Measurements from ENCODE around the gene IGSF10. TPM values are rescaled to one million over a fixed set of nuclear protein-coding genes. Genes with fewer than 3 reads are reported as not detected.

The IGSF10 gene
- total and polyA plus RNA-seq, 2 of the 8 experiments (the other 6 are each of a cell fraction or from before 2014, with no cell fraction given): 0.59 to 0.95 TPM

DNA sequence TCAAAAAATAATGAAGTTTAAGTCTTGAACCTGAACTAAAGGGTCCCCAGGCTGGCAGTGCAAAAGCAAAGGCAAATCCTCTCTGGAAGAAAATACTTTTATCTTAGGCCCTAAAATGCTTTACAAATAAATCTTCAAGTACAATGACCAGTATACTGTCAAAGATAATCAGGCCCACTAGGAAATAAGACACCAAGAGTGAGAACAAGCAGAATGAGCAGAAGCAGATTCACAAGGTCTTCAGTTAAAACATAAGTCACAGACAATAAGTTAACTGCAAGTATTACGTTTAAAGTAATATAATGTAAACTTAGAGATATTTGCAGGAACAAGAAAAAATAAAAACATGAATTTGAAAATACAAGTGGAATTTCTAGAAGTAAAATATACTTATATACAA, 42.2 kb upstream of the IGSF10 start:
- no peak overlapping the region for H3K4ac ChIP-seq (replicated peaks; ENCODE audit: insufficient read length, low read depth, low read length)
- no peak overlapping the region for H2AFZ ChIP-seq (ENCODE audit: low read length)
- no peak overlapping the region for H2BK120ac ChIP-seq (replicated peaks; ENCODE audit: low read depth, low read length)
- no peak overlapping the region for H3K56ac ChIP-seq (replicated peaks; ENCODE audit: insufficient read length, low read depth, low read length)
- H3K27ac ChIP-seq (ENCODE audit: low read depth, low read length): no peak overlapping the region
- no peaks in the 10 kb centered on the region for H3K79me2 ChIP-seq (ENCODE audit: control insufficient read depth in 1 of 2, insufficient read depth in 2 of 2, low read length in 2 of 2)
- H2BK20ac ChIP-seq (ENCODE audit: low read length): no peak overlapping the region
- H3K14ac ChIP-seq (ENCODE audit: insufficient read length): no peak overlapping the region
- no peaks in the 10 kb centered on the region for H4K20me1 ChIP-seq (replicated peaks in 1 of 2; ENCODE audit: control insufficient read depth in 1 of 2, insufficient read depth in 2 of 2, low read length in 2 of 2)
- no peak overlapping the region for H3K9ac ChIP-seq (replicated peaks in 1 of 4; ENCODE audit: extremely low read depth in 1 of 4, low read depth in 3 of 4, low read length in 3 of 4)
- no peak overlapping the region for H4K91ac ChIP-seq (replicated peaks; ENCODE audit: insufficient read length, low read length)
- H2BK12ac ChIP-seq (ENCODE audit: low read depth, low read length): no peak overlapping the region
- H3K4me2 ChIP-seq (ENCODE audit: insufficient read depth in 1 of 2, low read depth in 2 of 2, low read length in 2 of 2): no peak overlapping the region
- ChIA-PET CTCF (ENCODE audit: partially characterized antibody) (no interaction called here), POLR2A (ENCODE audit: partially characterized antibody) (no interaction called here)
- H2BK5ac ChIP-seq (ENCODE audit: low read depth, low read length): no peak overlapping the region
- H3K36me3 ChIP-seq (ENCODE audit: control insufficient read depth in 2 of 4, insufficient read depth in 4 of 4, low read length in 3 of 4): no peaks in the 10 kb centered on the region
- H3K4me3 ChIP-seq (ENCODE audit: extremely low read depth in 1 of 4, insufficient read depth in 2 of 4, low read depth in 3 of 4, low read length in 4 of 4): no peak overlapping the region
- H3K23ac ChIP-seq (ENCODE audit: insufficient read length): no peak overlapping the region
- H2AK5ac ChIP-seq (ENCODE audit: low read depth, low read length): no peak overlapping the region
- H4K5ac ChIP-seq (ENCODE audit: insufficient read length, low read depth, low read length): no peak overlapping the region
- no peaks in the 10 kb centered on the region for H3K79me1 ChIP-seq (ENCODE audit: low read depth, low read length)
- 88% methylated on average over 1 of the region's 1 CpG; no CpG with 5 or more reads in 1 of the 2 experiments for WGBS, 2 experiments (ENCODE audit: extremely low coverage in 1 of 2, insufficient coverage in 1 of 2, insufficient read length in 1 of 2, insufficient replicate concordance in 2 of 2, low coverage in 1 of 2, low lambda C conversion rate in 2 of 2, missing lambda C conversion rate in 1 of 2)
- DNase-seq (ENCODE audit: low read depth in 1 of 2, low spot score in 2 of 2): no peak
- FAIRE-seq: no peak
- no peaks in the 10 kb centered on the region for H3K9me3 ChIP-seq (ENCODE audit: insufficient read depth in 2 of 2, low read depth in 1 of 2, low read length in 1 of 2)
- no peaks in the 10 kb centered on the region for H3K27me3 ChIP-seq (replicated peaks in 1 of 4; ENCODE audit: control insufficient read depth in 3 of 4, extremely low read depth in 1 of 4, insufficient read depth in 3 of 4, low read length in 3 of 4)
- H4K8ac ChIP-seq (ENCODE audit: extremely low read depth, insufficient read depth, low read length): no peak overlapping the region
- H3K23me2 ChIP-seq (ENCODE audit: low read depth, low read length): no peaks in the 10 kb centered on the region
- H2BK15ac ChIP-seq (ENCODE audit: low read length): no peak overlapping the region
- H3K4me1 ChIP-seq (replicated peaks in 1 of 4; ENCODE audit: control insufficient read depth in 3 of 4, insufficient read depth in 4 of 4, low read length in 3 of 4): no peaks in the 10 kb centered on the region; a peak in 1 of 7 replicates
- H3K18ac ChIP-seq (ENCODE audit: extremely low read depth, low read length): no peak overlapping the region
- TF ChIP-seq TAF1 (IDR thresholded peaks at IDR 0.05; ENCODE audit: low read depth, low read length) (no peak), BACH1 (IDR thresholded peaks at IDR 0.05; ENCODE audit: low read length) (no peak), EGR1 (IDR thresholded peaks at IDR 0.05; ENCODE audit: borderline replicate concordance, low read depth, low read length) (no peak), HDAC2 (IDR thresholded peaks at IDR 0.05; ENCODE audit: borderline replicate concordance in 1 of 2, low read depth in 2 of 2, low read length in 2 of 2) (no peak), TAF7 (optimal IDR thresholded peaks at IDR 0.05; ENCODE audit: borderline replicate concordance, low read depth, low read length) (no peak), SP2 (IDR thresholded peaks at IDR 0.05; ENCODE audit: low read length) (no peak), ASH2L (IDR thresholded peaks at IDR 0.05; ENCODE audit: low read length) (no peak), SRF (IDR thresholded peaks at IDR 0.05; ENCODE audit: low read depth, low read length) (no peak)
- TF ChIP-seq, protein P1, sequence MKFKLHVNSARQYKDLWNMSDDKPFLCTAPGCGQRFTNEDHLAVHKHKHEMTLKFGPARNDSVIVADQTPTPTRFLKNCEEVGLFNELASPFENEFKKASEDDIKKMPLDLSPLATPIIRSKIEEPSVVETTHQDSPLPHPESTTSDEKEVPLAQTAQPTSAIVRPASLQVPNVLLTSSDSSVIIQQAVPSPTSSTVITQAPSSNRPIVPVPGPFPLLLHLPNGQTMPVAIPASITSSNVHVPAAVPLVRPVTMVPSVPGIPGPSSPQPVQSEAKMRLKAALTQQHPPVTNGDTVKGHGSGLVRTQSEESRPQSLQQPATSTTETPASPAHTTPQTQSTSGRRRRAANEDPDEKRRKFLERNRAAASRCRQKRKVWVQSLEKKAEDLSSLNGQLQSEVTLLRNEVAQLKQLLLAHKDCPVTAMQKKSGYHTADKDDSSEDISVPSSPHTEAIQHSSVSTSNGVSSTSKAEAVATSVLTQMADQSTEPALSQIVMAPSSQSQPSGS (IDR thresholded peaks at IDR 0.05; ENCODE audit: low read length): no peak
- TF ChIP-seq, protein P2, sequence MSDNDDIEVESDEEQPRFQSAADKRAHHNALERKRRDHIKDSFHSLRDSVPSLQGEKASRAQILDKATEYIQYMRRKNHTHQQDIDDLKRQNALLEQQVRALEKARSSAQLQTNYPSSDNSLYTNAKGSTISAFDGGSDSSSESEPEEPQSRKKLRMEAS (IDR thresholded peaks at IDR 0.05): no peak
- TF ChIP-seq, protein P3, sequence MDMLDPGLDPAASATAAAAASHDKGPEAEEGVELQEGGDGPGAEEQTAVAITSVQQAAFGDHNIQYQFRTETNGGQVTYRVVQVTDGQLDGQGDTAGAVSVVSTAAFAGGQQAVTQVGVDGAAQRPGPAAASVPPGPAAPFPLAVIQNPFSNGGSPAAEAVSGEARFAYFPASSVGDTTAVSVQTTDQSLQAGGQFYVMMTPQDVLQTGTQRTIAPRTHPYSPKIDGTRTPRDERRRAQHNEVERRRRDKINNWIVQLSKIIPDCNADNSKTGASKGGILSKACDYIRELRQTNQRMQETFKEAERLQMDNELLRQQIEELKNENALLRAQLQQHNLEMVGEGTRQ (IDR thresholded peaks at IDR 0.05; ENCODE audit: low read length): no peak
